HepG2 (cell line): ENCODE measurements around the gene DEFB131B. TPM values are rescaled to one million over a fixed set of nuclear protein-coding genes. Genes with fewer than 3 reads are reported as not detected.

Experiments used
- CCAR2 ChIP-seq: fragments of 200-400 bp; formaldehyde crosslinking; optimal IDR thresholded peaks from 2 replicates; pipeline ENCODE3; 2018; ENCODE audit warnings: low read depth, mild to moderate bottlenecking, low read length, moderate library complexity
- DR1 ChIP-seq: sonication (generic); formaldehyde crosslinking; IDR thresholded peaks from 2 replicates; pipeline ENCODE4 v1.8.0; 2021; ENCODE audit warnings: mild to moderate bottlenecking, missing genetic modification reagents, inconsistent platforms
- FLYWCH1 ChIP-seq: sonication (generic); formaldehyde crosslinking; IDR thresholded peaks from 2 replicates; pipeline ENCODE4 v1.8.1; 2023; ENCODE audit warnings: mild to moderate bottlenecking, missing genetic modification reagents
- HOXA7 ChIP-seq: sonication (generic); formaldehyde crosslinking; IDR thresholded peaks from 2 replicates; pipeline ENCODE4 v1.8.1; 2022; ENCODE audit warnings: mild to moderate bottlenecking, missing genetic modification reagents, moderate library complexity
- KLF16 ChIP-seq, 2 experiments: sonication (generic) in 1 of 2; formaldehyde crosslinking in 1 of 2; IDR thresholded peaks; 2 replicates each; pipeline versions ENCODE4 v1.6.1 to v1.8.0; 2016 to 2023; ENCODE audit warnings: missing genetic modification reagents in 2 of 2, missing compliant biosample characterization in 1 of 2
- MTF1 ChIP-seq: sonication (generic); formaldehyde crosslinking; IDR thresholded peaks from 2 replicates; pipeline ENCODE4 v1.5.0; 2020; ENCODE audit warnings: missing genetic modification reagents
- RBM39 ChIP-seq: fragments of 200-400 bp; formaldehyde crosslinking; IDR thresholded peaks from one replicate; pipeline ENCODE4 v1.6.1; 2018; ENCODE audit warnings: antibody characterized with exemption, mild to moderate bottlenecking, low read depth, low read length; ENCODE audit not compliant: poor library complexity, severe bottlenecking
- REPIN1 ChIP-seq: sonication (generic); formaldehyde crosslinking; IDR thresholded peaks from 2 replicates; pipeline ENCODE4 v1.8.0; 2022; ENCODE audit warnings: missing genetic modification reagents, low read depth, mild to moderate bottlenecking, borderline replicate concordance
- RXRB ChIP-seq: IDR thresholded peaks from 2 replicates; pipeline ENCODE4 v1.6.1; 2016; ENCODE audit warnings: borderline replicate concordance, missing genetic modification reagents, missing compliant biosample characterization
- SIN3A ChIP-seq: IDR thresholded peaks from 2 replicates; pipeline ENCODE4 v1.6.1; 2011; ENCODE audit warnings: low read depth, mild to moderate bottlenecking, control low read depth, low read length, borderline replicate concordance
- ZNF180 ChIP-seq: sonication (generic); formaldehyde crosslinking; IDR thresholded peaks from 2 replicates; pipeline ENCODE4 v1.4.0; 2020; ENCODE audit warnings: low read depth, missing genetic modification reagents, borderline replicate concordance
- ZNF367 ChIP-seq: sonication (generic); formaldehyde crosslinking; IDR thresholded peaks from 2 replicates; pipeline ENCODE4 v1.4.0; 2020; ENCODE audit warnings: missing genetic modification reagents, borderline replicate concordance
- ZNF557 ChIP-seq: sonication (generic); formaldehyde crosslinking; IDR thresholded peaks from 2 replicates; pipeline ENCODE4 v1.4.0; 2020; ENCODE audit warnings: missing genetic modification reagents
- ZNF564 ChIP-seq: sonication (generic); formaldehyde crosslinking; IDR thresholded peaks from 2 replicates; pipeline ENCODE4 v1.8.1; 2023; ENCODE audit warnings: mild to moderate bottlenecking, missing genetic modification reagents
- ZNF619 ChIP-seq: sonication (generic); formaldehyde crosslinking; IDR thresholded peaks from 2 replicates; pipeline ENCODE4 v1.4.0; 2020; ENCODE audit warnings: mild to moderate bottlenecking, missing genetic modification reagents
- ZNF883 ChIP-seq: sonication (generic); formaldehyde crosslinking; IDR thresholded peaks from 2 replicates; pipeline ENCODE4 v1.5.1; 2020; ENCODE audit warnings: mild to moderate bottlenecking, missing genetic modification reagents; ENCODE audit errors: not compliant biosample characterization
- polyA plus RNA-seq, 8 experiments: library from polyadenylated mRNA; depleted of rRNA in 3 of 8; stranded (reverse) in 7 of 8; unstranded in 1 of 8; fragments of >200 nt; fragmentation: Illumina TruSeq in 4 of 8; extraction: Trizol in 4 of 8; gene quantifications; 2 replicates each; pipeline versions ENCODE4 v1.2.1 to v1.2.3, GENCODE V29; 2011 to 2016; ENCODE audit warnings: low read depth in 4 of 8, missing spikeins in 1 of 8, mixed read lengths in 1 of 8; ENCODE audit not compliant: insufficient read depth in 1 of 8
- total RNA-seq, 5 experiments: library from RNA; depleted of rRNA; stranded (reverse); fragments of >200 nt; fragmentation: Illumina TruSeq; extraction: Trizol; gene quantifications; 2 replicates each; pipeline ENCODE4 v1.2.3, GENCODE V29; 2016; ENCODE audit warnings: low read depth in 1 of 5
- TF ChIP-seq, protein P1 (sequence below): sonication (generic); formaldehyde crosslinking; IDR thresholded peaks from 2 replicates; pipeline ENCODE4 v1.5.0; 2020; ENCODE audit warnings: mild to moderate bottlenecking, missing genetic modification reagents
- TF ChIP-seq, protein P2 (sequence below): sonication (generic); formaldehyde crosslinking; IDR thresholded peaks from 2 replicates; pipeline ENCODE4 v1.8.0; 2022; ENCODE audit warnings: mild to moderate bottlenecking, missing genetic modification reagents, moderate library complexity
- TF ChIP-seq, protein P3 (sequence below): sonication (generic); formaldehyde crosslinking; IDR thresholded peaks from 2 replicates; pipeline ENCODE4 v1.4.0; 2020; ENCODE audit warnings: low read depth, missing genetic modification reagents

Gene DEFB131B
- total and polyA plus RNA-seq, 2 of the 13 experiments (the other 11 are each of a cell fraction or from before 2014, with no cell fraction given): not detected

DNA sequence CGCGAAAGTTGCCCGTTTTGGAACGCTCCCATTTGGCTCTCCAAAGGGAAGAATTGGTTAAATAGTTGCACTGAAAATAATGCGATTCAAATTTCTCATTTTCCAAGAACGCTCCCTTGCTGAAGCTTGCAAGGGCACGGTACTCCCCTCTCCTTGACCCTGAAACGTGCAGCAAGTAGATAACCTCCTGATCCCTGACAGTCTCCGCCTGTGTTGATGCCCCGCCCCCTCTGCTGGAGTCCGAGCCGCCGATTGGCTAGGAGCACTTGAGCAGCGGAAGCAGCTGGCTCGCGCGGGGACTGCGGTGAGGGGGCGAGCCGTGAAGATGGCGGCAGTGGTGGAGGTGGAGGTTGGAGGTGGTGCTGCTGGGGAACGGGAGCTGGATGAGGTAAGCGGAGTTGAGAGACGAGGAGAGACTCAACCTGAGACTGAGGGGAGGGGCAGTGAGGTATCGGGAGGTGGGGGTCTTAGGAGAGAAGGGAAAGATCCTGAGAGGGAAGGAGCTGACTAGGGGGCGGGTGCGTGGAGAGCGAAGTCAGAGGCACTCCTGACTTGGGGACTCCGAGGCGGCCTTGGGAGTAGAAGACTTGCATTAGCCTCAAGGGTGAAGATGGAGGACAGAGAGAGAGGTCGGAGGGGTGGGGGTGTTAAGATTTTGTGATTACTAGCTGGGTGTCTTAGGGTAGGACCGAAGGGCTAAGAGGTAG is 50.6 kb downstream of the DEFB131B start, which contains the start of gene RNF121 (continued):
- TF ChIP-seq RBM39 (no peak), DR1 (0 out of 2 replicates have a peak, but pooled peaks have one; percentile 35), FLYWCH1 (CRISPR knock-in tag) (no peak), CCAR2 (no peak), REPIN1 (CRISPR knock-in tag) (no peak; the same call in 1 of the 2 replicates), ZNF367 (CRISPR knock-in tag) (no peak), ZNF557 (CRISPR knock-in tag) (no peak), ZNF564 (CRISPR knock-in tag) (no peak), SIN3A (peak; percentile 70; the same call in 1 of the 2 replicates), RXRB (no peak), ZNF180 (CRISPR knock-in tag) (no peak), ZNF883 (CRISPR knock-in tag) (no peak), ZNF619 (CRISPR knock-in tag) (0 out of 2 replicates have a peak, but pooled peaks have one; percentile 29), KLF16 (CRISPR knock-in tag; IDR thresholded peaks at IDR 0.05) (no peak), HOXA7 (CRISPR knock-in tag) (no peak), MTF1 (CRISPR knock-in tag) (no peak)
- TF ChIP-seq, protein P1, sequence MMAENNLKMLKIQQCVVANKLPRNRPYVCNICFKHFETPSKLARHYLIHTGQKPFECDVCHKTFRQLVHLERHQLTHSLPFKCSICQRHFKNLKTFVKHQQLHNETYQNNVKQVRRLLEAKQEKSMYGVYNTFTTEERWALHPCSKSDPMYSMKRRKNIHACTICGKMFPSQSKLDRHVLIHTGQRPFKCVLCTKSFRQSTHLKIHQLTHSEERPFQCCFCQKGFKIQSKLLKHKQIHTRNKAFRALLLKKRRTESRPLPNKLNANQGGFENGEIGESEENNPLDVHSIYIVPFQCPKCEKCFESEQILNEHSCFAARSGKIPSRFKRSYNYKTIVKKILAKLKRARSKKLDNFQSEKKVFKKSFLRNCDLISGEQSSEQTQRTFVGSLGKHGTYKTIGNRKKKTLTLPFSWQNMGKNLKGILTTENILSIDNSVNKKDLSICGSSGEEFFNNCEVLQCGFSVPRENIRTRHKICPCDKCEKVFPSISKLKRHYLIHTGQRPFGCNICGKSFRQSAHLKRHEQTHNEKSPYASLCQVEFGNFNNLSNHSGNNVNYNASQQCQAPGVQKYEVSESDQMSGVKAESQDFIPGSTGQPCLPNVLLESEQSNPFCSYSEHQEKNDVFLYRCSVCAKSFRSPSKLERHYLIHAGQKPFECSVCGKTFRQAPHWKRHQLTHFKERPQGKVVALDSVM (CRISPR knock-in tag): 0 out of 2 replicates have a peak, but pooled peaks have one; percentile 2
- TF ChIP-seq, protein P2, sequence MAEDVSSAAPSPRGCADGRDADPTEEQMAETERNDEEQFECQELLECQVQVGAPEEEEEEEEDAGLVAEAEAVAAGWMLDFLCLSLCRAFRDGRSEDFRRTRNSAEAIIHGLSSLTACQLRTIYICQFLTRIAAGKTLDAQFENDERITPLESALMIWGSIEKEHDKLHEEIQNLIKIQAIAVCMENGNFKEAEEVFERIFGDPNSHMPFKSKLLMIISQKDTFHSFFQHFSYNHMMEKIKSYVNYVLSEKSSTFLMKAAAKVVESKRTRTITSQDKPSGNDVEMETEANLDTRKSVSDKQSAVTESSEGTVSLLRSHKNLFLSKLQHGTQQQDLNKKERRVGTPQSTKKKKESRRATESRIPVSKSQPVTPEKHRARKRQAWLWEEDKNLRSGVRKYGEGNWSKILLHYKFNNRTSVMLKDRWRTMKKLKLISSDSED (CRISPR knock-in tag): no peak
- TF ChIP-seq, protein P3, sequence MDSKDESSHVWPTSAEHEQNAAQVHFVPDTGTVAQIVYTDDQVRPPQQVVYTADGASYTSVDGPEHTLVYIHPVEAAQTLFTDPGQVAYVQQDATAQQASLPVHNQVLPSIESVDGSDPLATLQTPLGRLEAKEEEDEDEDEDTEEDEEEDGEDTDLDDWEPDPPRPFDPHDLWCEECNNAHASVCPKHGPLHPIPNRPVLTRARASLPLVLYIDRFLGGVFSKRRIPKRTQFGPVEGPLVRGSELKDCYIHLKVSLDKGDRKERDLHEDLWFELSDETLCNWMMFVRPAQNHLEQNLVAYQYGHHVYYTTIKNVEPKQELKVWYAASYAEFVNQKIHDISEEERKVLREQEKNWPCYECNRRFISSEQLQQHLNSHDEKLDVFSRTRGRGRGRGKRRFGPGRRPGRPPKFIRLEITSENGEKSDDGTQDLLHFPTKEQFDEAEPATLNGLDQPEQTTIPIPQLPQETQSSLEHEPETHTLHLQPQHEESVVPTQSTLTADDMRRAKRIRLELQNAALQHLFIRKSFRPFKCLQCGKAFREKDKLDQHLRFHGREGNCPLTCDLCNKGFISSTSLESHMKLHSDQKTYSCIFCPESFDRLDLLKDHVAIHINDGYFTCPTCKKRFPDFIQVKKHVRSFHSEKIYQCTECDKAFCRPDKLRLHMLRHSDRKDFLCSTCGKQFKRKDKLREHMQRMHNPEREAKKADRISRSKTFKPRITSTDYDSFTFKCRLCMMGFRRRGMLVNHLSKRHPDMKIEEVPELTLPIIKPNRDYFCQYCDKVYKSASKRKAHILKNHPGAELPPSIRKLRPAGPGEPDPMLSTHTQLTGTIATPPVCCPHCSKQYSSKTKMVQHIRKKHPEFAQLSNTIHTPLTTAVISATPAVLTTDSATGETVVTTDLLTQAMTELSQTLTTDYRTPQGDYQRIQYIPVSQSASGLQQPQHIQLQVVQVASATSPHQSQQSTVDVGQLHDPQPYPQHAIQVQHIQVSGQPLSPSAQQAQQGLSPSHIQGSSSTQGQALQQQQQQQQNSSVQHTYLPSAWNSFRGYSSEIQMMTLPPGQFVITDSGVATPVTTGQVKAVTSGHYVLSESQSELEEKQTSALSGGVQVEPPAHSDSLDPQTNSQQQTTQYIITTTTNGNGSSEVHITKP (CRISPR knock-in tag): peak; percentile 59; the same call in 1 of the 2 replicates
